Measurements from ENCODE around the gene ARHGAP18. TPM values are rescaled to one million over a fixed set of nuclear protein-coding genes. Genes with fewer than 3 reads are reported as not detected.

Gene ARHGAP18
- total and polyA plus RNA-seq, 7 donors: 1.6 to 6.8 (median 5.5) TPM

DNA sequence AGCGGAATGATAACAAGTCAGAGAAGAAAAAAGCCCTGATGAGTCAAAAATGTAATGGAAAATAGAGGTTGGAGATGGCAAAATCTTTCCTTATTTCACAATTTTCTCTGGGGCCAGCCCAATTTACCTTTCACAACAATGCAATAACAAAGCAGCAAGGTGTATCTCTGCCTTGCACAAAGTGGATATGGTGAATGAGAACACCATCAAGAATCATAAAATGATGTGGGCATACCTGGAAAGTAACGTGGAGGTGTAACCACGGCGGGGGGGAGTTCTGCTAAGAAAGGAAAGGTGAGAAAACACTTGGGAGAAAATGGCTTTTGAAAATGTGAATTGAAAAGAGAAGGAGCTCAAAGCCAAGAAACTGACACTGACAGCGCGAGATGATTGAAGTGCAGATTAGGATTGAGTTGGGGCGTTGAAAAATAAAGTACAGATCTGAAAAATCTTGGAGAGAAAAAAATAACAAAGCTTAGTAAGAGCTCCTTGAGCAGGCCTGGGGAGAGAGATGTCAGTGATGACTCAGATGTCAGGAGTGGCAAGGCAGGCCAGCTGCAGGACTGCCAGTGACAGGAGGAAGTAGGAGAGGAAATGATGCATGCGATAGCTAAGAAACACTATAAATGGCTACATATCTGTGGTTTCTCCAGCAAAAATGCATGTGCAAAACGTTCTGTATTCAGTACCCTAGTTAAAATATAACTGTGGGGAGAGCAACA, 26.2 kb downstream of the ARHGAP18 start:
- Histone ChIP-seq H3K27me3 (ENCODE audit: insufficient read depth in 3 of 3, low read length in 2 of 3) (no peaks in the 10 kb centered on the region), H3K27ac (peak overlapping the region; percentile 90), H3K36me3 (ENCODE audit: insufficient read depth in 1 of 2, low read depth in 1 of 2) (no peaks in the 10 kb centered on the region), H3K4me3 (peak overlapping the region; percentile 15), H3K4me1 (peaks cover 51% of the 10 kb centered on the region), H3K9me3 (no peaks in the 10 kb centered on the region)
- DNase-seq (peak; percentile 74 to 84), ATAC-seq (peak; percentile 93 to 96 (median 94))
- intact Hi-C loops (cut with DNase I): no loop called here
- WGBS, 3 donors: 36 to 40% (median 39%) methylated on average over 9 of the region's 9 CpGs
- TF ChIP-seq, protein P1, sequence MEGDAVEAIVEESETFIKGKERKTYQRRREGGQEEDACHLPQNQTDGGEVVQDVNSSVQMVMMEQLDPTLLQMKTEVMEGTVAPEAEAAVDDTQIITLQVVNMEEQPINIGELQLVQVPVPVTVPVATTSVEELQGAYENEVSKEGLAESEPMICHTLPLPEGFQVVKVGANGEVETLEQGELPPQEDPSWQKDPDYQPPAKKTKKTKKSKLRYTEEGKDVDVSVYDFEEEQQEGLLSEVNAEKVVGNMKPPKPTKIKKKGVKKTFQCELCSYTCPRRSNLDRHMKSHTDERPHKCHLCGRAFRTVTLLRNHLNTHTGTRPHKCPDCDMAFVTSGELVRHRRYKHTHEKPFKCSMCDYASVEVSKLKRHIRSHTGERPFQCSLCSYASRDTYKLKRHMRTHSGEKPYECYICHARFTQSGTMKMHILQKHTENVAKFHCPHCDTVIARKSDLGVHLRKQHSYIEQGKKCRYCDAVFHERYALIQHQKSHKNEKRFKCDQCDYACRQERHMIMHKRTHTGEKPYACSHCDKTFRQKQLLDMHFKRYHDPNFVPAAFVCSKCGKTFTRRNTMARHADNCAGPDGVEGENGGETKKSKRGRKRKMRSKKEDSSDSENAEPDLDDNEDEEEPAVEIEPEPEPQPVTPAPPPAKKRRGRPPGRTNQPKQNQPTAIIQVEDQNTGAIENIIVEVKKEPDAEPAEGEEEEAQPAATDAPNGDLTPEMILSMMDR (IDR thresholded peaks at IDR 0.05): no peak

DNA sequence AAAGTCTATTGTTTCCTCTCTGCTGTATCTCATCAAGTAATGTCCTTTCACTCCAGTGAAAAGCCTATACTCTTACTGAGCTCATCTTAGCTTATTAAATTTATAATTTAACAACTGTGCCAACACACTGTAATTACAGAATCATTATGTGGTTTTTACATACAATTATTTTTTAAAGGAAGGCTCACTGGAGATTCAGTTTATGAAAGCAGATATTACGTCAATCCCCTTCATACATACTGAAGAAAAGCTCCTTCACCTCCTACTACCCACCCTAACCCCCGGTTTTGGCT, 28.1 kb downstream of the ARHGAP18 start:
- peaks cover 51% of the 10 kb centered on the region for H3K4me1 ChIP-seq
- TF ChIP-seq, protein P1 (IDR thresholded peaks at IDR 0.05): no peak
- intact Hi-C loops (cut with DNase I): no loop called here
- H3K4me3 ChIP-seq: no peak overlapping the region
- DNase-seq (no peak), ATAC-seq (no peak)
- peak overlapping the region; percentile 90 for H3K27ac ChIP-seq
- H3K36me3 ChIP-seq (ENCODE audit: insufficient read depth in 1 of 2, low read depth in 1 of 2): no peaks in the 10 kb centered on the region
- WGBS, 3 donors: 88 to 92% (median 91%) methylated on average over 2 of the region's 2 CpGs
- H3K9me3 ChIP-seq: no peaks in the 10 kb centered on the region
- no peaks in the 10 kb centered on the region for H3K27me3 ChIP-seq (ENCODE audit: insufficient read depth in 3 of 3, low read length in 2 of 3)

GRCh38 chr6:129680633-129681032, 29.3 kb downstream of the ARHGAP18 start:
- no peaks in the 10 kb centered on the region for H3K36me3 ChIP-seq (ENCODE audit: insufficient read depth in 1 of 2, low read depth in 1 of 2)
- no peak for ATAC-seq
- no peak overlapping the region for H3K4me3 ChIP-seq
- intact Hi-C loops (cut with DNase I): no loop called here
- 61 to 65% (median 63%) methylated on average over 4 of the region's 4 CpGs for WGBS, 3 donors
- H3K27me3 ChIP-seq (ENCODE audit: insufficient read depth in 3 of 3, low read length in 2 of 3): no peaks in the 10 kb centered on the region
- TF ChIP-seq, protein P1 (IDR thresholded peaks at IDR 0.05): no peak
- DNase-seq: no peak
- H3K27ac ChIP-seq: peak overlapping the region; percentile 90
- H3K4me1 ChIP-seq: peaks cover 55% of the 10 kb centered on the region
- H3K9me3 ChIP-seq: no peaks in the 10 kb centered on the region

DNA sequence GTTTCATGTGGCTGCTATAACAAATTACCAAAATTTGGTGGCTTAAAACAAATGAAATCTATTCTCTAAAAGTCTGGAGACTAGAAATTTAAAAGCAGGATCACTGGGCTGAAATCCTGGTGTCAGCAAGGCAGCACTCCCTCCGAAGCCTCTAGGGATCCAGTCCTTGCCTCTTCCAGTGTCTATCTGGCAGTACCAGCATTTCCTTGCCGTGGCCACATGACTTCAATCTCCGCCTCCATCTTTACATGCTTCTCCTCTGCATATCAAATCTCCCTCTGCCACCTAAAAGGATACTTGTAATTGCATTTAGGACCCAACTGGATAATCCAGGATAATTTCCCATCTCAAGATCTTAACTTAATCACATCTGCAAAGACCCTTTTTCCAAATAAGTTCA, 30.2 kb downstream of the ARHGAP18 start:
- TF ChIP-seq, protein P1 (IDR thresholded peaks at IDR 0.05): no peak
- Histone ChIP-seq H3K4me1 (peaks cover 58% of the 10 kb centered on the region), H3K36me3 (ENCODE audit: insufficient read depth in 1 of 2, low read depth in 1 of 2) (no peaks in the 10 kb centered on the region), H3K27ac (peak overlapping the region; percentile 90), H3K9me3 (no peaks in the 10 kb centered on the region), H3K27me3 (ENCODE audit: insufficient read depth in 3 of 3, low read length in 2 of 3) (no peaks in the 10 kb centered on the region), H3K4me3 (peak overlapping the region; percentile 54)
- ATAC-seq (peak; percentile 49 to 64 (median 59)), DNase-seq (no peak)
- 34 to 70% (median 42%) methylated on average over 3 of the region's 3 CpGs for WGBS, 3 donors
- intact Hi-C loops (cut with DNase I): no loop called here

DNA sequence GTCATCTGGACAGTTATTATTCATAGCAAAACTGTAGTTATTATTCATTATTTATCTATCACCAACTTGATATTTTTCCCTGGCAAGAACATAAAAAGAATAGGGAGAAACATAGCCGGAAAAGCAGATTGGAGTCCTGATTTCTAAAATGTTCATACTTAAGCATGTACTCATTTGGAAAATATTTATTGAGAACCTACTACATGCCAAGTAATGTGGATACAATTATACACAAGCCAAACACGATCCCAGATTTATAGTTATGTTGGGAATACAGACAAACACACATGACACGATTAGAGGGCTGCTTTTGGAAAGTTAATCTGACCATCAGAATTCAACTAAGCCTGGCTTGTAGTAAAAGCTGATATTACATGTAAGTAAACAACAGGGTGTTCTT, 30.7 kb downstream of the ARHGAP18 start:
- WGBS, 3 donors: 15 to 30% (median 15%) methylated on average over 3 of the region's 3 CpGs
- Histone ChIP-seq H3K9me3 (no peaks in the 10 kb centered on the region), H3K27ac (peak overlapping the region; percentile 90), H3K36me3 (ENCODE audit: insufficient read depth in 1 of 2, low read depth in 1 of 2) (no peaks in the 10 kb centered on the region), H3K27me3 (ENCODE audit: insufficient read depth in 3 of 3, low read length in 2 of 3) (no peaks in the 10 kb centered on the region), H3K4me1 (peaks cover 59% of the 10 kb centered on the region), H3K4me3 (peak overlapping the region; percentile 54)
- DNase-seq (no peak), ATAC-seq (no peak)
- intact Hi-C loops (cut with DNase I): no loop called here
- TF ChIP-seq, protein P1 (IDR thresholded peaks at IDR 0.05): no peak

All from psoas muscle (tissue), 8 donors.